K562 (cell line): Measurements from ENCODE around the gene KCP. TPM values are rescaled to one million over a fixed set of nuclear protein-coding genes. Genes with fewer than 3 reads are reported as not detected.
A peak's percentile ranks its signal among the peaks of the same experiment; 100 is the strongest.

Experiments used
- ATAC-seq: fragments of 200-7000 bp; cut with Tn5 transposase; 3 replicates; pipeline ENCODE4 v1.9.1; 2020; ENCODE audit warnings: moderate library complexity
- BruUV-seq: library from RNA; stranded (reverse); fragments of 400-500 nt; replicated peaks from 2 replicates; lab custom pipeline; 2021; lab: Mats Ljungman, UMichigan
- CTCF ChIA-PET: fragments of 300-600 bp; formaldehyde crosslinking; extraction: SDS; loops from one replicate; lab custom pipeline; 2021; ENCODE audit warnings: low intra/inter-chr PET ratio; lab: Yijun Ruan, JAX
- POLR2A ChIA-PET: fragments of 300-600, 350-650 bp; sonication (Branson Sonifier 250); formaldehyde crosslinking; extraction: SDS; loops from one replicate; lab custom pipeline; 2021; ENCODE audit warnings: antibody characterized with exemption, inconsistent platforms; lab: Yijun Ruan, JAX
- DNase-seq, 4 experiments: peaks; one replicate each; pipeline versions ENCODE4 v3.0.0 to v3.0.0-alpha.2; 2011 to 2018; ENCODE audit warnings: low spot score in 3 of 4, mixed read lengths in 3 of 4; ENCODE audit errors: extremely low read depth in 1 of 4
- FAIRE-seq: peaks from 2 replicates; lab custom pipeline; 2011; peaks lifted over from hg19 to GRCh38; lab: Jason Lieb, UNC
- H2AFZ ChIP-seq: 2 replicates; pipeline ENCODE4 v1.6.0; 2011; ENCODE audit warnings: low read depth, low read length, control low read depth, inconsistent platforms
- H3K27ac ChIP-seq: fragments of 200-600 bp; 3 replicates; pipeline ENCODE4 v1.8.0; 2011; ENCODE audit warnings: low read depth, mild to moderate bottlenecking, control low read depth, inconsistent platforms, low read length, moderate library complexity, mixed read lengths; ENCODE audit errors: extremely low read depth
- H3K27me3 ChIP-seq, 2 experiments: fragments of 300-600 bp in 1 of 2; 2 replicates in 1 of 2; 3 replicates in 1 of 2; pipeline versions ENCODE4 v1.6.0 to v1.8.0; 2011; ENCODE audit warnings: inconsistent platforms in 2 of 2, low read length in 2 of 2, mild to moderate bottlenecking in 1 of 2, mixed read lengths in 1 of 2, moderate library complexity in 1 of 2; ENCODE audit not compliant: control insufficient read depth in 2 of 2, insufficient read depth in 2 of 2
- H3K36me3 ChIP-seq: fragments of 300-600 bp; 3 replicates; pipeline ENCODE4 v1.8.0; 2011; ENCODE audit warnings: mild to moderate bottlenecking, low read length, inconsistent platforms; ENCODE audit not compliant: control insufficient read depth, insufficient read depth
- H3K4me1 ChIP-seq, 2 experiments: fragments of 200-600 bp in 1 of 2; replicated peaks in 1 of 2; 2 replicates in 1 of 2; 3 replicates in 1 of 2; pipeline versions ENCODE4 v1.5.1 to v1.8.0; 2011; ENCODE audit warnings: inconsistent platforms in 2 of 2, low read length in 2 of 2, mild to moderate bottlenecking in 1 of 2, mixed read lengths in 1 of 2, moderate library complexity in 1 of 2; ENCODE audit not compliant: control insufficient read depth in 2 of 2, insufficient read depth in 2 of 2
- H3K4me2 ChIP-seq: 2 replicates; pipeline ENCODE4 v1.6.1; 2011; ENCODE audit warnings: low read length, control low read depth, inconsistent platforms, mixed read lengths; ENCODE audit not compliant: insufficient read depth
- H3K4me3 ChIP-seq: fragments of 200-600 bp; sonication (generic), shearing (Covaris generic); 2 replicates; pipeline ENCODE4 v1.5.1; 2016; ENCODE audit warnings: control low read depth, inconsistent platforms
- H3K79me2 ChIP-seq: fragments of 200-600 bp; 3 replicates; pipeline ENCODE4 v1.8.0; 2011; ENCODE audit warnings: low read length, inconsistent platforms; ENCODE audit not compliant: control insufficient read depth, insufficient read depth
- H3K9ac ChIP-seq, 2 experiments: 2 replicates each; pipeline versions ENCODE4 v1.6.0 to v1.6.1; 2011; ENCODE audit warnings: low read depth in 2 of 2, low read length in 2 of 2, control low read depth in 1 of 2, inconsistent platforms in 1 of 2, mild to moderate bottlenecking in 1 of 2, mixed read lengths in 1 of 2; ENCODE audit not compliant: insufficient read depth in 1 of 2
- H3K9me1 ChIP-seq: one replicate; pipeline ENCODE4 v1.6.0; 2011; ENCODE audit warnings: inconsistent platforms, mild to moderate bottlenecking, low read length, moderate library complexity; ENCODE audit not compliant: control insufficient read depth, insufficient read depth
- H3K9me3 ChIP-seq: replicated peaks from 2 replicates; pipeline ENCODE4 v1.5.1; 2011; ENCODE audit warnings: low read depth, low read length, inconsistent platforms; ENCODE audit not compliant: control insufficient read depth, insufficient read depth
- H4K20me1 ChIP-seq: replicated peaks from 2 replicates; pipeline ENCODE4 v1.6.1; 2011; ENCODE audit warnings: low read length, inconsistent platforms, mixed read lengths; ENCODE audit not compliant: control insufficient read depth, insufficient read depth
- BMI1 ChIP-seq: fragments of 150-350 bp; IDR thresholded peaks from 2 replicates; pipeline ENCODE4 v1.6.1; 2014; ENCODE audit warnings: low read length
- CBFB ChIP-seq: sonication (generic); formaldehyde crosslinking; IDR thresholded peaks from 2 replicates; pipeline ENCODE4 v1.4.0; 2020; ENCODE audit warnings: mild to moderate bottlenecking, missing genetic modification reagents
- PHF8 ChIP-seq: fragments of 200-600 bp; sonication (generic); IDR thresholded peaks from 2 replicates; pipeline ENCODE4 v1.6.1; 2012; ENCODE audit warnings: mixed run types, mild to moderate bottlenecking, inconsistent platforms, low read length, moderate library complexity, borderline replicate concordance
- RB1 ChIP-seq: fragments of 450-650 bp; IDR thresholded peaks from 2 replicates; pipeline ENCODE4 v1.6.1; 2017; ENCODE audit warnings: low read depth, mild to moderate bottlenecking
- RBM34 ChIP-seq: fragments of 200-400 bp; formaldehyde crosslinking; IDR thresholded peaks from 2 replicates; pipeline ENCODE4 v1.6.1; 2018; ENCODE audit warnings: low read length, borderline replicate concordance; ENCODE audit not compliant: insufficient read depth
- RUNX1 ChIP-seq: sonication (generic); IDR thresholded peaks from 2 replicates; pipeline ENCODE4 v1.6.1; 2016; ENCODE audit warnings: antibody characterized with exemption, low read depth
- ZNF431 ChIP-seq: sonication (generic); formaldehyde crosslinking; IDR thresholded peaks from 2 replicates; pipeline ENCODE4 v1.8.0; 2022; ENCODE audit warnings: mild to moderate bottlenecking, missing genetic modification reagents
- ZNF79 ChIP-seq: fragments of 250-450 bp; sonication (Bioruptor Pico); IDR thresholded peaks from 2 replicates; pipeline ENCODE4 v1.4.0; 2020; ENCODE audit warnings: low read depth, mild to moderate bottlenecking, moderate library complexity
- WGBS: fragments of 100-300 bp; shearing (Covaris generic); methylation state at CpG from one replicate; pipeline ENCODE4 v1.1.6; 2016; ENCODE audit warnings: low coverage, mixed read lengths; ENCODE audit not compliant: insufficient coverage; ENCODE audit errors: missing lambda C conversion rate; 5-methylcytosine and 5-hydroxymethylcytosine counted together
- in situ Hi-C: fragments of 300-500 bp; cut with MboI; formaldehyde crosslinking; loops from 4 replicates; pipeline ENCODE4 v1.15.0; 2018; ENCODE audit warnings: inconsistent platforms, mixed read lengths
- intact Hi-C: fragments of 100-400 bp; cut with micrococcal nuclease; formaldehyde crosslinking; loops from 2 replicates; pipeline ENCODE4 v1.14.2; 2022
- polyA plus RNA-seq, 8 experiments: library from polyadenylated mRNA; depleted of rRNA in 4 of 8; stranded (reverse) in 5 of 8; unstranded in 3 of 8; fragments of >200 nt; fragmentation: Nextera tagmentation in 2 of 8; fragmentation: Illumina TruSeq in 1 of 8; extraction: Ambion mirVana in 2 of 8; extraction: Trizol in 1 of 8; gene quantifications; 2 replicates each; pipeline versions ENCODE4 v1.2.1 to v1.2.3, GENCODE V29; 2011 to 2014; ENCODE audit warnings: inconsistent platforms in 1 of 8, missing spikeins in 1 of 8
- total RNA-seq, 7 experiments: library from RNA; depleted of rRNA in 6 of 7; stranded (reverse); fragments of >200 nt in 6 of 7; fragmentation: Illumina TruSeq in 2 of 7; extraction: Trizol in 2 of 7; gene quantifications; 2 replicates each; pipeline versions ENCODE4 v1.2.1 to v1.2.3, GENCODE V29; 2011 to 2021; ENCODE audit warnings: low replicate concordance in 1 of 7

Gene KCP
- total and polyA plus RNA-seq, 9 of the 15 experiments (the other 6 are each of a cell fraction or from before 2014, with no cell fraction given) = 0.06 to 0.17 (median 0.12) TPM; not detected in 3

DNA sequence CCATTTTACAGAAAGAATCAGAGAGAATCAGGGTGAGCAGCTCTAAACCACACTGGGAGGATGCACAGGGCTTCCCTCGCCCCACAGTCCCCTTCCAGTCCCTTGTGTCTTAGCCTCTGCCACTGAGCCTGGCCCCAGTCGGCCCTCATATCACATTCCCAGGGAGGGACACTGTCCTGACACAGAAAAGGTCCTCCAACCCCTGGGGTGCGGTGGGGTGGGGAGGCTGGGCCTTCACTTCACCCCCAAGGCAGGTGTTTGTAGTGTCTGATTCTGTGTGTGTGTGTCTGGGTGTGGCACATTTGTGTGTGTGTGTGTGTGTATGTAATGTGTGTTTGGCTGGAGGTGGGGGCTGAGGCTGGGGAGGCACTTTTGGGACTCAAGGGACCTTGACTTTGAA lies 1.8 kb upstream of the KCP start:
- Histone ChIP-seq H4K20me1 (peaks cover 11% of the 10 kb centered on the region; the same call in 1 of the 2 replicates), H3K9me1 (no peaks in the 10 kb centered on the region), H2AFZ (no peak overlapping the region), H3K36me3 (no peaks in the 10 kb centered on the region), H3K4me1 (peaks cover 0 to 36% of the 10 kb centered on the region in 2 experiments; a peak in 2 of 5 replicates), H3K79me2 (no peaks in the 10 kb centered on the region)
- WGBS = 7% methylated on average over 3 of the region's 3 CpGs
- no TSS peak for BruUV-seq
- FAIRE-seq = no peak
- DNase-seq = no peak
- CTCF ChIA-PET = no interaction called here
- intact Hi-C loops = no loop called here
- no peak for ATAC-seq
- TF ChIP-seq ZNF79 (CRISPR knock-in tag) = no peak
- TF ChIP-seq BMI1 = no peak
- TF ChIP-seq, all 486 proteins: peak for 0
- peaks cover 57 to 84% of the 10 kb centered on the region in 2 experiments for H3K27me3 ChIP-seq
- in situ Hi-C loops = loop anchor here (5.0 kb wide), 1 partner anchor 55 kb away; no protein-coding TSS in a partner anchor
- no peak overlapping the region for H3K27ac ChIP-seq
- no peaks in the 10 kb centered on the region; the same call in 1 of the 2 replicates for H3K9me3 ChIP-seq
- H3K4me3 ChIP-seq = no peak overlapping the region
- POLR2A ChIA-PET = interaction anchor here (1.7 to 2.3 kb wide), 2 partner anchors 8 to 10 kb away, joined by 8 to 10 read pairs; no protein-coding TSS in a partner anchor
- no peak overlapping the region for H3K4me2 ChIP-seq
- no peak overlapping the region for H3K9ac ChIP-seq

DNA sequence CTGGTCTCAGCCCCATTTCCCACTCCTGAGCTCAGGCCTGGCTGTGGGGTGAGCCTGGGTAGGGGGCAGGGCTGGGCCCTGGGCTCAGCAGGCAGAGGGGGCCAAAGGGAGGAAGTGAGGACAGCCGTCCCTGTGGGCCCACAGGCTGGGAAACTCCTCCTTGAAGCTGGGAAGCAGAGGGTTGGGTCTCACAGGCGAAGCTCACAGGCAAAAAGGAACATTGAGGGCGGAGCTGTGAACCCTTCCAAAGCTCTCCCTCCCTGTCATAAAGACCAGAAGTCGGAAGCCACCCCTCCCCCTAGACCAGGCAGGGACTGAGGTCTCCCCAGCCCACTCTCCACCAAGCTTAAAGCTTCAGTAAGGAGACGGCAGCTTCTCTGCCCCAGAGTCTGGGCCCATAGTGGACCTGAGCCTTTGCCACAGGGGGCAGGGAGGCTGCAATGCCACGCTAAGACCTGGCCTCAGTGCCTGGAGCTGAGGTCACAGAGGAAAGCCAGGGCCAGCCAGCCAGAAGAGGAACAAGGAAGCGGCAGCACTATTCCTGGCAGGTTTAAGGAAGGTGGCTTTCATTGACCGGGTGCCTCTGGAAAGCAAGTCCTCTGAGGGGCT lies 1.0 kb upstream of the KCP start:
- no peaks in the 10 kb centered on the region for H3K9me3 ChIP-seq
- no peak overlapping the region for H3K27ac ChIP-seq
- no peak overlapping the region for H3K4me2 ChIP-seq
- peak overlapping the region in 1 of 2 experiments; percentile 80; a peak in 2 of 4 replicates for H3K9ac ChIP-seq
- intact Hi-C loops = no loop called here
- ChIA-PET CTCF (no interaction called here), POLR2A (interaction anchor here (0.6 to 2.3 kb wide), 5 partner anchors 8 to 17 kb away, joined by 3 to 10 read pairs (median 5); no protein-coding TSS in a partner anchor)
- no peak for FAIRE-seq
- BruUV-seq = no TSS peak
- H3K79me2 ChIP-seq = no peaks in the 10 kb centered on the region
- no peak overlapping the region for H3K4me3 ChIP-seq
- in situ Hi-C loops = loop anchor here (5.0 kb wide), 1 partner anchor 54 kb away; no protein-coding TSS in a partner anchor
- WGBS = 9% methylated on average over 8 of the region's 8 CpGs
- H3K9me1 ChIP-seq = no peaks in the 10 kb centered on the region
- ATAC-seq = peak; percentile 22; the same call in 2 of the 3 replicates
- no peaks in the 10 kb centered on the region for H3K36me3 ChIP-seq
- peak overlapping the region; percentile 47 for H2AFZ ChIP-seq
- DNase-seq = no peak
- no peak for TF ChIP-seq RBM34
- TF ChIP-seq RUNX1 = no peak
- TF ChIP-seq RB1 = peak; percentile 11; the same call in 1 of the 2 replicates
- TF ChIP-seq PHF8 = 0 out of 2 replicates have a peak, but pooled peaks have one; percentile 8
- TF ChIP-seq CBFB = 0 out of 2 replicates have a peak, but pooled peaks have one; percentile 25
- no peak for TF ChIP-seq ZNF431
- peaks cover 0 to 42% of the 10 kb centered on the region in 2 experiments; a peak in 2 of 5 replicates for H3K4me1 ChIP-seq
- H3K27me3 ChIP-seq = peaks cover 56 to 82% of the 10 kb centered on the region in 2 experiments
- peaks cover 11% of the 10 kb centered on the region; the same call in 1 of the 2 replicates for H4K20me1 ChIP-seq
